Hematopoietic multipotent progenitor cell treated with erythropoietin and hydrocortisone succinate and interleukin-3 and kit ligand, for 6 days (in vitro differentiated cells): ENCODE measurements around the gene NDUFA3.

ENCODE experiments used
- DNase-seq: peaks from one replicate; pipeline ENCODE4 v3.0.0-alpha.2; 2015

Gene NDUFA3

DNA sequence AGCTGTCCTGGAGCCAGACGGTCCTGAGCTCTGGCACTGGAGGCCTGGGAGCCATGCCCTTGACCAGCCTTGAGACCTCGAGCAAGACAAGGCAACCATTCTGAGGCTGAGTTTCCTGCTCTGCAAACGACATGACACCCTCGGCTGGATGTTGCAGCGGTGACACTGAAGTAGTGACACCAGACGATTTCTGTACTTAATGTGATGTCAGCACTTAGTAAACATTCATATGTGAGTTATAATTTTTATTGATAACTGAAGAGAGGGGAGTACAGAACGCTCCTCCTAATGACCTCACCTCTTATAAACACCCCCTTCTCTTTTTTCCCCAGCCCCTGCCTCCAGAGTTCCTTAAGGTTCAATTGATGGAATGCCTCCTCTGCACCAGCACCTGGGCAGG, 5.8 kb downstream of the NDUFA3 start:
- no peak for DNase-seq

DNA sequence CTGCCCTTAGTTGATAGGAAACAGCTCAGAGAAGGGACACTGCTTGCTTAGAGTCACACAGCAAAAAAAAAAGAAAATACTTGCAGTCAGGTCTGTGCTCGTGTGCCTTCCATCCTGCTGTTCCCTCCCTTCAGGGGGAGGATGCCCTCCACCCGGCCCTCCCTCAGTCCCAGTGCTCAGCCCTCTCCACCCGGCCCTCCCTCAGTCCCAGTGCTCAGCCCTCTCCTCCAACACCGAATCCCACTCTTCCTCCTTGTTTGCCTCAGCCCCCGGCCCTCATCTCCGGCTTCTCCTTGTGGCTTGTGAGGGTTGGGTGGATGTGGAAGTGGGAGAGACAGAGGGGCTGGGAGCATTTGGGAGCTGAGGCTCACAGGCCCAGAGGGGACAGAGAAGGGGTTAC, 7.0 kb downstream of the NDUFA3 start:
- no peak for DNase-seq

GRCh38 chr19:54114340-54115108, 11.9 kb downstream of the NDUFA3 start:
- peak; percentile 83 for DNase-seq

DNA sequence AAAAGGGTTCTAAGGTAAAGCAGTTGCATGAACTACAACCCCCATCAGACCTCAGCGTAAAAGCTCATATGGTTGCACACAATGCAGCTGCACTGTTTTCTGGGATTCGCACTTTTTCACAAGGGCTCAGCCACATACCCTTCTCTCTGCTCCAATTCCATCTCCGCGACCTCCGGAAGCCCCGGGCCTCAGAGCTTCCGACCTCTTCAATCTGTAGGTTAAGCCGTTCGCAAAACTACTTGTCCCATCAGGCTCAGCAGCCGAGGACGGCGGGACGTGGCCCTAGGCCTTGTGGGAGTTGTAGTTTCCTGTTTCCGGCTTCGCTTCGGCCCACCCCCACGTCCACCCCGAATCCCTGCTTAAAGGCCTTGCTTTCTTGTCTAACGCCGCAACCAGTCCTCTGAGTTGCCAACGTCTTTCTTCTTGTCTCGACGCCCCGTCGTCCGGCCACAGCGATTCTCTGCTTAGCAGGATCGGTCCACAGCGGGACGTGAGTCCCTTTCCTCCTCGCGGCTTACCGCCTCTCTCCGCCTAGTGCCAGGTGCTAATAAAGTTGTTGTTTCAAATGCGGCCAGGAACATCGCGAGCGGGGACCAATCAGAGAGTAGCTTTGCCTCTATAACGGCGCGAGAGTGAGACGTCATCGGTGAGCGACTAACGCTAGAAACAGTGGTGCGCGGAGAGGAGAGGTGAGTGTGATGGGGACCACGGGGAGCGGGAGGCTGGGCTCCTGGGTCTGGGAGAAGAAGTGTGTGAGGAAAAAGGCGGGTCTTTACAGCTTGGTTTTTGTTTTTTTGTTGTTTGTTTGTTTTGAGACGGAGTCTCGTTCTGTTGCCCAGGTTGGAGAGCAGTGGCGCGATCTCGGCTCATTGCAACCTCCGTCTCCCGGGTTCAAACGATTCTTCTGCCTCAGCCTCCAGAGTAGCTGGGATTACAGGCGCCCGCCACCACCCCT, 12.7 kb downstream of the NDUFA3 start, which contains the start of the genes PRPF31 and TFPT:
TSS of gene PRPF31 (plus strand) at position 646 of the 955 bp plus-strand sequence. CDS start 2,525 bp downstream, outside the sequence.
TSS of gene TFPT (minus strand) at position 549 of the 955 bp plus-strand sequence. CDS start at position 161, 388 bp downstream.
- DNase-seq: peak; percentile 99

- no peak for DNase-seq
These were observed 18.6 kb downstream of the NDUFA3 start for GRCh38 chr19:54121259-54121658.

GRCh38 chr19:54123682-54124081, 21.0 kb downstream of the NDUFA3 start:
- DNase-seq: no peak

DNA sequence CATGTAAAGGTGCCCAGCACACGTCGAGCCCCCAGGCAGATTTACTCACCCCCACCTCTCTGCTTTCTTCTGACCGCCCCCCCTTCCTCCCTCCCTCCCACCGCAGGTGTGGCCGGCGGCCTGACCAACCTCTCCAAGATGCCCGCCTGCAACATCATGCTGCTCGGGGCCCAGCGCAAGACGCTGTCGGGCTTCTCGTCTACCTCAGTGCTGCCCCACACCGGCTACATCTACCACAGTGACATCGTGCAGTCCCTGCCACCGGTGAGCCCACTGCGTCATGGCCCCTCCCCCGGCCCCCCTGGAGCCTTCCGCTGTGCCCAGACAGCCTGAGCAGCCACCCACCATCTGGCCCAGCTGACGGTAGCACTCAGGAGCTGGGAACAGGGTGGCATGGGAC, 21.7 kb downstream of the NDUFA3 start:
- no peak for DNase-seq

GRCh38 chr19:54125713-54126112, 23.1 kb downstream of the NDUFA3 start:
- DNase-seq: no peak

DNA sequence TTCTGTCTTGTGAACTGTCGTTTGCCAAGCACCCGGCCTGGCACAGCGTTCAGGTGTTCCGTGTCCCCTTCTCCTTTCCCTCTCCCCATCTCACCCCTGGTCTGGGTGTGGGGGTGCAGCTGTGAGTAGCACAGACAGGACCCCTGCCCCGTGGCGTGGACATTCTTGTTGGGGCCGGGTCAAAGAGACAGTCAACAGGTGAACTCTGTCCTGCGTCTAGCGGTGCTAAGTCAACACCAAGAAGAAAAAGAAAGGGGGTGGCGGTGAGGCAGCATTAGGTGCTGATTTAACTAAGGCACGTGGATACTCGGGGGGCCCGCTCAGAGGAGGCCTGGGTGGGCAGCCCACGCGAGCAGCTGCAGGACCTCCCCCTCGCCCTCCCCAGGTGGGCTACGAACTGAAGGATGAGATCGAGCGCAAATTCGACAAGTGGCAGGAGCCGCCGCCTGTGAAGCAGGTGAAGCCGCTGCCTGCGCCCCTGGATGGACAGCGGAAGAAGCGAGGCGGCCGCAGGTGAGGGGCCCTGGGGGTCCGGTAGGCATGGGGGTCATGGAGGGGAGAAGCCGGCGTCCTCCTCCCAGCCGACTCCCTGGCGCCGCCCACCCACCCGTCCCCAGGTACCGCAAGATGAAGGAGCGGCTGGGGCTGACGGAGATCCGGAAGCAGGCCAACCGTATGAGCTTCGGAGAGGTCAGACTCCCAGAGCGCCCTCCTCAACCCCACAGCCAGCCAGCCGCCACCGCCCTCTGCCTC, 25.2 kb downstream of the NDUFA3 start:
- DNase-seq: no peak

DNA sequence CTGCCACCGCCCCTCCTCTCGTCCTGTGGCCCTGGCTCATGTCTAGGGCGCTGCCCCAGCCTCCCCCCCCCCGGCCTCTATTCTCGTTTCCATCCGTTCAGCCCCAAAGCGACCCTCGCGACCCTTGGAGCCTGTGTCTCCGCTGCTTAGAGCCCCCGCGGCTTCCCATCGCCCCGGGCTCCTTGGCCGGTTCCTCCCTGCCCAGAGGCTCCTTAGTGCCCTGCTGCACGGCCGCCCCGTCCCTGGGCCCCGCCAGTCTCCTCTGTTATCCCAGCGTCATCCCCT, 25.7 kb downstream of the NDUFA3 start:
- no peak for DNase-seq

GRCh38 chr19:54128796-54129616, 26.4 kb downstream of the NDUFA3 start:
- no peak for DNase-seq

GRCh38 chr19:54129617-54129996, 27.0 kb downstream of the NDUFA3 start:
- DNase-seq: no peak

- peak; percentile 40 for DNase-seq
These were observed 30.8 kb downstream of the NDUFA3 start for GRCh38 chr19:54133312-54133956.

- DNase-seq: no peak
These were observed 31.4 kb downstream of the NDUFA3 start for GRCh38 chr19:54133957-54134590.

GRCh38 chr19:54136086-54136863, 33.6 kb downstream of the NDUFA3 start:
- no peak for DNase-seq

GRCh38 chr19:54136864-54137698, 34.4 kb downstream of the NDUFA3 start:
- peak; percentile 100 for DNase-seq

DNA sequence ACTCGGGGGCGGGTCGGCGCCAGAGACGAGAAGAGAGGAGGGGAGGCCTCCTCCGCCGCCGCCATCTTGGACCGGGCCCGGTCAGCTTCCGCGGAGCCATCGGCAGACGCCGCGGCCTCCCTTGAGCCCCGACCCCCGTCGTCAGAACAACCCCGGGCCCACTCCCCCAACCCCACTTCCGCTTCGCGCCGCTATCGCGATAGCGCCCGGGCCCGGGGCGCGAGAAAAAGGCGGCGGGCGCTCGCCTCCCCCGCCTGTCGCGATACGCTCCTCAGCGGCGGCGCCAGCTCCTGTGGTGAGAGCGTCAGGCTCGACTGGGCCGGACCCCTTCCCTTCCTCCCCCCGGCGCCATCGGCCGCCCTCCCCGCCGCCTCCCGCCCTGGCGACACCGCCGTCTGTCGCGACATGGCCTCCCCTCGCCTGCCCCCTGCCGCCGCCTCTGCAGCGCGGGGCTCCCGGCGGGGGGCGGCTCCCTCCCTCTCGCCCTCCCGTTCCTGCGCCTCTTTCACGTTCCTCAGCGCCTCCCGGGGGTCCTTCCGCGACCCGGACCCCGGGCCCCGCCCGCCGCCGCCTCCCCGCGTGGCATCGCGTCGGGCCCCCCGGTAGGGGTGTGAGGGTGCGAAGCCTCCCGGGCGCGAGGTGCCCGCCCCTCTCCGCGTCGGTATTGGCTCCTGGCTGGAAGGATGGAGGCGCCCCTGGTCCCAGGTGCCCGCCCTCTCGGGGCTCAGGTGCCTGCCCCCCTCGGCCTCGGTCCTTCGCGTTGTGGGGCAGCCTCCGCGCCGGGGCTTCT, 35.2 kb downstream of the NDUFA3 start, which contains the start of gene CNOT3:
TSS of gene CNOT3 (plus strand) at position 64 of the 790 bp plus-strand sequence. CDS start 5,217 bp downstream, outside the sequence.
- DNase-seq: peak; percentile 37
